CD4-positive, alpha-beta T cell (primary cell): Measurements from ENCODE around the gene AFAP1. TPM values are rescaled to one million over a fixed set of nuclear protein-coding genes. Genes with fewer than 3 reads are reported as not detected.

ENCODE experiments used
- ATAC-seq: fragments of 200-7000 bp; cut with Tn5 transposase; one replicate; pipeline ENCODE4 v1.10.0; 2022; ENCODE audit warnings: mild to moderate bottlenecking; ENCODE audit not compliant: poor library complexity
- CTCF ChIA-PET: fragments of 350-600 bp; sonication (Branson Sonifier 250); formaldehyde crosslinking; loops from one replicate; lab custom pipeline; 2021; ENCODE audit warnings: antibody characterized with exemption, inconsistent platforms; lab: Charles Lee
- POLR2A ChIA-PET: fragments of 350-600 bp; sonication (Branson Sonifier 250); formaldehyde crosslinking; loops from one replicate; lab custom pipeline; 2021; ENCODE audit warnings: antibody characterized with exemption, inconsistent platforms; lab: Charles Lee
- DNase-seq, 14 experiments: peaks; one replicate each; pipeline ENCODE4 v3.0.0-alpha.2; 2013 to 2020; ENCODE audit warnings: mixed read lengths in 2 of 14
- H3K27ac ChIP-seq, 2 donors: one replicate each; pipeline versions ENCODE4 v1.5.1 to v1.7.0; 2013; ENCODE audit warnings: low read length in 2 of 2, low read depth in 1 of 2, mild to moderate bottlenecking in 1 of 2
- H3K27me3 ChIP-seq, 2 experiments: 1 replicate in 1 of 2; 2 replicates in 1 of 2; pipeline versions ENCODE4 v1.6.1 to v1.7.0; 2013; ENCODE audit warnings: low read length in 2 of 2, control low read depth in 1 of 2, mild to moderate bottlenecking in 1 of 2, moderate library complexity in 1 of 2; ENCODE audit not compliant: insufficient read depth in 2 of 2, control insufficient read depth in 1 of 2
- H3K36me3 ChIP-seq: one replicate; pipeline ENCODE4 v1.6.1; 2013; ENCODE audit warnings: low read length, control low read depth; ENCODE audit not compliant: insufficient read depth
- H3K4me1 ChIP-seq: one replicate; pipeline ENCODE4 v1.6.1; 2013; ENCODE audit warnings: low read length, control low read depth; ENCODE audit not compliant: insufficient read depth
- H3K4me3 ChIP-seq: one replicate; pipeline ENCODE4 v1.5.1; 2013; ENCODE audit warnings: mild to moderate bottlenecking, low read length, moderate library complexity
- H3K9me3 ChIP-seq, 2 experiments: 1 replicate in 1 of 2; 2 replicates in 1 of 2; pipeline versions ENCODE4 v1.6.1 to v1.7.0; 2013; ENCODE audit warnings: low read length in 2 of 2, mild to moderate bottlenecking in 2 of 2, control low read depth in 1 of 2, moderate library complexity in 1 of 2; ENCODE audit not compliant: control insufficient read depth in 1 of 2, insufficient read depth in 1 of 2
- H3K27ac Mint-ChIP-seq: one replicate; pipeline ENCODE4 v1.8.0; 2020; ENCODE audit warnings: mixed read lengths
- H3K27me3 Mint-ChIP-seq: one replicate; pipeline ENCODE4 v1.8.0; 2021; ENCODE audit warnings: mixed read lengths
- H3K36me3 Mint-ChIP-seq: one replicate; pipeline ENCODE4 v1.8.0; 2021; ENCODE audit warnings: low read depth, mixed read lengths
- H3K4me1 Mint-ChIP-seq: one replicate; pipeline ENCODE4 v1.8.0; 2021; ENCODE audit warnings: low read depth, mixed read lengths
- H3K4me3 Mint-ChIP-seq: one replicate; pipeline ENCODE4 v1.8.0; 2020; ENCODE audit warnings: mild to moderate bottlenecking, mixed read lengths
- H3K9me3 Mint-ChIP-seq: one replicate; pipeline ENCODE4 v1.8.0; 2020; ENCODE audit warnings: mixed read lengths
- intact Hi-C, 2 experiments: fragments of 100-400 bp; cut with DNase I in 1 of 2; cut with micrococcal nuclease in 1 of 2; formaldehyde crosslinking; loops; one replicate each; pipeline versions ENCODE4 v1.15.1 to v1.9.0; 2023 to 2025; cut with DNase I, micrococcal nuclease
- total RNA-seq, 174 experiments: library from RNA in 2 of 174; stranded (reverse) in 2 of 174; gene quantifications; one replicate each; pipeline ENCODE4 v1.2.3 and lab custom pipeline; 2021 to 2026
- TF ChIP-seq, protein P1 (sequence below): fragments of 200-600 bp; IDR thresholded peaks from one replicate; pipeline ENCODE4 v1.8.0; 2022; ENCODE audit warnings: antibody characterized with exemption, mild to moderate bottlenecking

Gene AFAP1
- total RNA-seq, 2 experiments from 2014 or later, result 9.8 to 10.9 TPM

- Mint-ChIP-seq H3K27ac (peak overlapping the region; percentile 7), H3K4me1 (peaks cover 35% of the 10 kb centered on the region), H3K27me3 (no peaks in the 10 kb centered on the region), H3K9me3 (no peaks in the 10 kb centered on the region), H3K4me3 (no peak overlapping the region), H3K36me3 (peaks cover 34% of the 10 kb centered on the region)
- Histone ChIP-seq H3K9me3 (no peaks in the 10 kb centered on the region), H3K27me3 (no peaks in the 10 kb centered on the region), H3K27ac (no peak overlapping the region), H3K4me1 (peaks cover 11% of the 10 kb centered on the region), H3K4me3 (no peak overlapping the region), H3K36me3 (peaks cover 10% of the 10 kb centered on the region)
- TF ChIP-seq, protein P1, sequence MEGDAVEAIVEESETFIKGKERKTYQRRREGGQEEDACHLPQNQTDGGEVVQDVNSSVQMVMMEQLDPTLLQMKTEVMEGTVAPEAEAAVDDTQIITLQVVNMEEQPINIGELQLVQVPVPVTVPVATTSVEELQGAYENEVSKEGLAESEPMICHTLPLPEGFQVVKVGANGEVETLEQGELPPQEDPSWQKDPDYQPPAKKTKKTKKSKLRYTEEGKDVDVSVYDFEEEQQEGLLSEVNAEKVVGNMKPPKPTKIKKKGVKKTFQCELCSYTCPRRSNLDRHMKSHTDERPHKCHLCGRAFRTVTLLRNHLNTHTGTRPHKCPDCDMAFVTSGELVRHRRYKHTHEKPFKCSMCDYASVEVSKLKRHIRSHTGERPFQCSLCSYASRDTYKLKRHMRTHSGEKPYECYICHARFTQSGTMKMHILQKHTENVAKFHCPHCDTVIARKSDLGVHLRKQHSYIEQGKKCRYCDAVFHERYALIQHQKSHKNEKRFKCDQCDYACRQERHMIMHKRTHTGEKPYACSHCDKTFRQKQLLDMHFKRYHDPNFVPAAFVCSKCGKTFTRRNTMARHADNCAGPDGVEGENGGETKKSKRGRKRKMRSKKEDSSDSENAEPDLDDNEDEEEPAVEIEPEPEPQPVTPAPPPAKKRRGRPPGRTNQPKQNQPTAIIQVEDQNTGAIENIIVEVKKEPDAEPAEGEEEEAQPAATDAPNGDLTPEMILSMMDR, result no peak
- ChIA-PET CTCF (interaction anchor here (0.6 kb wide), 1 partner anchor 21 kb away, joined by 3 read pairs; no protein-coding TSS in a partner anchor), POLR2A (no interaction called here)
- intact Hi-C loops, result no loop called here
- DNase-seq (peak in 1 of 14 experiments; percentile 22), ATAC-seq (no peak)
These were observed 156.1 kb downstream of the AFAP1 start for GRCh38 chr4:7783541-7783940.

- peaks cover 35% of the 10 kb centered on the region for H3K4me1 Mint-ChIP-seq
These were observed 156.9 kb downstream of the AFAP1 start for GRCh38 chr4:7782783-7783182.

GRCh38 chr4:7781993-7782392 lies 157.7 kb downstream of the AFAP1 start:
- H3K27ac Mint-ChIP-seq, result no peak overlapping the region
- TF ChIP-seq, protein P1, result no peak
- Histone ChIP-seq H3K9me3 (no peaks in the 10 kb centered on the region), H3K27ac (no peak overlapping the region), H3K36me3 (peaks cover 25% of the 10 kb centered on the region), H3K27me3 (no peaks in the 10 kb centered on the region), H3K4me1 (peaks cover 13% of the 10 kb centered on the region), H3K4me3 (no peak overlapping the region)
- no peak overlapping the region for H3K4me3 Mint-ChIP-seq
- intact Hi-C loops, result no loop called here
- H3K4me1 Mint-ChIP-seq, result peaks cover 35% of the 10 kb centered on the region
- H3K9me3 Mint-ChIP-seq, result no peaks in the 10 kb centered on the region
- CTCF ChIA-PET, result interaction anchor here (1.2 kb wide), 1 partner anchor 20 kb away, joined by 3 read pairs; no protein-coding TSS in a partner anchor
- no peak for DNase-seq
- POLR2A ChIA-PET, result no interaction called here
- peaks cover 44% of the 10 kb centered on the region for H3K36me3 Mint-ChIP-seq
- no peak for ATAC-seq
- H3K27me3 Mint-ChIP-seq, result no peaks in the 10 kb centered on the region

More at GRCh38 chr4:7782783-7783182, 156.9 kb downstream of the AFAP1 start:
- ChIA-PET POLR2A (no interaction called here), CTCF (interaction anchor here (0.6 to 1.2 kb wide), 2 partner anchors 19 to 21 kb away, joined by 3 read pairs; no protein-coding TSS in a partner anchor)
- ATAC-seq, result no peak
- H3K27ac ChIP-seq, result no peak overlapping the region
- H3K4me3 ChIP-seq, result no peak overlapping the region
- H3K9me3 ChIP-seq, result no peaks in the 10 kb centered on the region
- Mint-ChIP-seq H3K36me3 (peaks cover 41% of the 10 kb centered on the region), H3K4me3 (no peak overlapping the region), H3K27me3 (no peaks in the 10 kb centered on the region), H3K9me3 (no peaks in the 10 kb centered on the region), H3K27ac (peak overlapping the region; percentile 36)
- TF ChIP-seq, protein P1, result no peak
- H3K36me3 ChIP-seq, result peaks cover 17% of the 10 kb centered on the region
- intact Hi-C loops, result no loop called here
- H3K27me3 ChIP-seq, result no peaks in the 10 kb centered on the region
- H3K4me1 ChIP-seq, result peaks cover 11% of the 10 kb centered on the region
- no peak for DNase-seq
